WTC11 (cell line): ENCODE results near the gene CPSF4.

Experiments used
- ATF3 ChIP-seq: sonication (generic); formaldehyde crosslinking; conservative IDR thresholded peaks from 2 replicates; pipeline ENCODE4 v1.8.1; 2022; ENCODE audit warnings: mild to moderate bottlenecking, missing genetic modification reagents
- CTCF ChIP-seq: fragments of 200-600 bp; IDR thresholded peaks from 2 replicates; pipeline ENCODE4 v1.8.0; 2022; ENCODE audit warnings: antibody characterized with exemption
- ERG ChIP-seq: fragments of 250-450 bp; sonication (Bioruptor Pico); IDR thresholded peaks from 2 replicates; pipeline ENCODE4 v1.8.0; 2021; ENCODE audit warnings: mild to moderate bottlenecking
- PRRX2 ChIP-seq: fragments of 250-450 bp; sonication (Bioruptor Pico); IDR thresholded peaks from 2 replicates; pipeline ENCODE4 v1.8.0; 2021; ENCODE audit warnings: mild to moderate bottlenecking
- SMAD3 ChIP-seq: sonication (generic); formaldehyde crosslinking; IDR thresholded peaks from 2 replicates; pipeline ENCODE4 v1.8.0; 2022; ENCODE audit warnings: missing genetic modification reagents, mild to moderate bottlenecking, borderline replicate concordance
- ZSCAN18 ChIP-seq: fragments of 250-450 bp; sonication (Bioruptor Pico); IDR thresholded peaks from 2 replicates; pipeline ENCODE4 v2.1.2; 2022; ENCODE audit warnings: mild to moderate bottlenecking, moderate library complexity

- no peak for TF ChIP-seq CTCF
- TF ChIP-seq SMAD3 (CRISPR knock-in tag) = 0 out of 2 replicates have a peak, but pooled peaks have one; percentile 2
- no peak for TF ChIP-seq ZSCAN18 (CRISPR knock-in tag)
- no peak for TF ChIP-seq ERG
- TF ChIP-seq PRRX2 (CRISPR knock-in tag) = no peak
- TF ChIP-seq ATF3 (CRISPR knock-in tag) = no peak
Observed at GRCh38 chr7:99394188-99394502, 44.6 kb upstream of the CPSF4 start.
